BLaER1 treated with 17β-estradiol and CSF1 and Interleukin-3, amounts not matched to agents 10 nM and 100 nM (cell line): ENCODE results near the gene GALNS.

ENCODE experiments used
- H3K27ac ChIP-seq, 11 experiments: shearing (Covaris generic); formaldehyde crosslinking; 2 replicates each; pipeline ENCODE4 v1.8.1; 2022
- H3K27me3 ChIP-seq, 11 experiments: shearing (Covaris generic); formaldehyde crosslinking; 2 replicates each; pipeline ENCODE4 v1.8.1; 2022
- H3K36me3 ChIP-seq, 11 experiments: shearing (Covaris generic); formaldehyde crosslinking; 2 replicates each; pipeline ENCODE4 v1.8.1; 2022
- H3K4me1 ChIP-seq, 10 experiments: shearing (Covaris generic); formaldehyde crosslinking; 2 replicates each; pipeline ENCODE4 v1.8.1; 2022
- H3K4me2 ChIP-seq, 11 experiments: shearing (Covaris generic); formaldehyde crosslinking; 2 replicates each; pipeline ENCODE4 v1.8.1; 2022
- H3K4me3 ChIP-seq, 10 experiments: shearing (Covaris generic); formaldehyde crosslinking; 2 replicates each; pipeline ENCODE4 v1.8.1; 2022
- H3K9ac ChIP-seq, 11 experiments: shearing (Covaris generic); formaldehyde crosslinking; 2 replicates each; pipeline ENCODE4 v1.8.1; 2022
- H3K9me3 ChIP-seq, 11 experiments: shearing (Covaris generic); formaldehyde crosslinking; replicated peaks in 1 of 11; 2 replicates each; pipeline ENCODE4 v1.8.1; 2022
- H4K20me1 ChIP-seq, 11 experiments: shearing (Covaris generic); formaldehyde crosslinking; 2 replicates each; pipeline ENCODE4 v1.8.1; 2022
- Cebpa-rat ChIP-seq, 11 experiments: shearing (Covaris generic); IDR thresholded peaks; 2 replicates each; pipeline ENCODE4 v1.8.1; 2022

GALNS gene

GRCh38 chr16:88881007-88881615, 24.4 kb upstream of the GALNS start:
- Histone ChIP-seq H3K36me3 (peaks cover 9 to 96% (median 71%) of the 10 kb centered on the region in 11 experiments; a peak in 21 of 22 replicates), H3K9ac (peak overlapping the region in 3 of 11 experiments; percentile 33 to 46 (median 44); a peak in 4 of 22 replicates), H3K4me3 (no peak overlapping the region)

GRCh38 chr16:88880226-88881006, 23.7 kb upstream of the GALNS start:
- Histone ChIP-seq H3K9me3 (no peaks in the 10 kb centered on the region), H3K4me2 (peak overlapping the region in 8 of 11 experiments; percentile 10 to 45 (median 40); a peak in 13 of 22 replicates), H3K9ac (peak overlapping the region in 3 of 11 experiments; percentile 33 to 46 (median 44); a peak in 4 of 22 replicates), H4K20me1 (peaks cover 0 to 72% (median 13%) of the 10 kb centered on the region in 11 experiments; a peak in 12 of 22 replicates), H3K27ac (peak overlapping the region in 3 of 11 experiments; percentile 21 to 28 (median 28); a peak in 4 of 22 replicates), H3K27me3 (no peaks in the 10 kb centered on the region), H3K36me3 (peaks cover 9 to 96% (median 65%) of the 10 kb centered on the region in 11 experiments; a peak in 21 of 22 replicates), H3K4me1 (peaks cover 12 to 76% (median 59%) of the 10 kb centered on the region in 10 experiments), H3K4me3 (no peak overlapping the region)
- no peak for TF ChIP-seq Cebpa-rat (IDR thresholded peaks at IDR 0.05)

More at GRCh38 chr16:88881007-88881615, 24.4 kb upstream of the GALNS start:
- Histone ChIP-seq H3K4me1 (peaks cover 12 to 83% (median 66%) of the 10 kb centered on the region in 10 experiments), H3K27me3 (no peaks in the 10 kb centered on the region), H3K27ac (peak overlapping the region in 3 of 11 experiments; percentile 21 to 28 (median 28); a peak in 3 of 22 replicates), H3K9me3 (no peaks in the 10 kb centered on the region), H4K20me1 (peaks cover 0 to 79% (median 13%) of the 10 kb centered on the region in 11 experiments; a peak in 14 of 22 replicates), H3K4me2 (peak overlapping the region in 8 of 11 experiments; percentile 10 to 45 (median 40); a peak in 13 of 22 replicates)
- TF ChIP-seq Cebpa-rat (IDR thresholded peaks at IDR 0.05), result no peak

GRCh38 chr16:88879788-88880055, 23.0 kb upstream of the GALNS start:
- H3K36me3 ChIP-seq, result peaks cover 7 to 91% (median 59%) of the 10 kb centered on the region in 11 experiments; a peak in 21 of 22 replicates
- no peak overlapping the region for H3K4me3 ChIP-seq
- no peak for TF ChIP-seq Cebpa-rat (IDR thresholded peaks at IDR 0.05)
- 0 out of 22 replicates have a peak overlapping the region, but pooled peaks of 1 of the 11 experiments have one; percentile 28 for H3K27ac ChIP-seq
- H3K4me1 ChIP-seq, result peaks cover 12 to 69% (median 52%) of the 10 kb centered on the region in 10 experiments
- H3K9me3 ChIP-seq, result no peaks in the 10 kb centered on the region
- H3K9ac ChIP-seq, result no peak overlapping the region
- H3K27me3 ChIP-seq, result no peaks in the 10 kb centered on the region
- no peak overlapping the region for H3K4me2 ChIP-seq
- H4K20me1 ChIP-seq, result peaks cover 0 to 70% (median 12%) of the 10 kb centered on the region in 11 experiments; a peak in 11 of 22 replicates

- no peak overlapping the region for H3K4me3 ChIP-seq
- H3K4me2 ChIP-seq, result no peak overlapping the region
- H3K9me3 ChIP-seq, result no peaks in the 10 kb centered on the region
- no peak for TF ChIP-seq Cebpa-rat (IDR thresholded peaks at IDR 0.05)
- H3K27ac ChIP-seq, result no peak overlapping the region
- H4K20me1 ChIP-seq, result peaks cover 0 to 67% (median 12%) of the 10 kb centered on the region in 11 experiments; a peak in 10 of 22 replicates
- no peak overlapping the region for H3K9ac ChIP-seq
- H3K27me3 ChIP-seq, result no peaks in the 10 kb centered on the region
- peaks cover 4 to 89% (median 53%) of the 10 kb centered on the region in 11 experiments; a peak in 20 of 22 replicates for H3K36me3 ChIP-seq
- H3K4me1 ChIP-seq, result peaks cover 12 to 64% (median 47%) of the 10 kb centered on the region in 10 experiments
These were observed 22.4 kb upstream of the GALNS start for GRCh38 chr16:88878967-88879787.

- Histone ChIP-seq H4K20me1 (peaks cover 0 to 67% (median 15%) of the 10 kb centered on the region in 11 experiments; a peak in 8 of 22 replicates), H3K9ac (peak overlapping the region in 2 of 11 experiments; percentile 17 to 23; a peak in 1 of 22 replicates), H3K4me3 (no peak overlapping the region), H3K9me3 (no peaks in the 10 kb centered on the region), H3K4me1 (peaks cover 12 to 57% (median 42%) of the 10 kb centered on the region in 10 experiments), H3K36me3 (peaks cover 4 to 83% (median 49%) of the 10 kb centered on the region in 11 experiments; a peak in 20 of 22 replicates), H3K4me2 (peak overlapping the region in 5 of 11 experiments; percentile 12 to 29 (median 21); a peak in 5 of 22 replicates), H3K27ac (no peak overlapping the region; a peak in 1 of 22 replicates), H3K27me3 (no peaks in the 10 kb centered on the region)
- TF ChIP-seq Cebpa-rat (IDR thresholded peaks at IDR 0.05), result no peak
These were observed 21.6 kb upstream of the GALNS start for GRCh38 chr16:88878356-88878755.

GRCh38 chr16:88877564-88878289, 21.0 kb upstream of the GALNS start:
- no peak overlapping the region for H3K4me3 ChIP-seq
- no peak overlapping the region; a peak in 1 of 22 replicates for H3K27ac ChIP-seq
- H4K20me1 ChIP-seq, result peaks cover 0 to 66% (median 19%) of the 10 kb centered on the region in 11 experiments; a peak in 9 of 22 replicates
- no peaks in the 10 kb centered on the region for H3K9me3 ChIP-seq
- TF ChIP-seq Cebpa-rat (IDR thresholded peaks at IDR 0.05), result no peak
- H3K9ac ChIP-seq, result peak overlapping the region in 2 of 11 experiments; percentile 17 to 23; a peak in 1 of 22 replicates
- H3K4me2 ChIP-seq, result peak overlapping the region in 6 of 11 experiments; percentile 12 to 29 (median 20); a peak in 7 of 22 replicates
- peaks cover 4 to 77% (median 43%) of the 10 kb centered on the region in 11 experiments; a peak in 20 of 22 replicates for H3K36me3 ChIP-seq
- no peaks in the 10 kb centered on the region for H3K27me3 ChIP-seq
- peaks cover 9 to 55% (median 36%) of the 10 kb centered on the region in 10 experiments for H3K4me1 ChIP-seq

GRCh38 chr16:88876942-88877526, 20.3 kb upstream of the GALNS start:
- H3K9me3 ChIP-seq, result no peaks in the 10 kb centered on the region
- peaks cover 4 to 70% (median 36%) of the 10 kb centered on the region in 11 experiments; a peak in 20 of 22 replicates for H3K36me3 ChIP-seq
- no peak overlapping the region for H3K4me3 ChIP-seq

More at GRCh38 chr16:88876942-88877526, 20.3 kb upstream of the GALNS start:
- Histone ChIP-seq H3K27ac (no peak overlapping the region), H3K4me2 (no peak overlapping the region), H3K4me1 (peaks cover 2 to 49% (median 29%) of the 10 kb centered on the region in 10 experiments; a peak in 19 of 20 replicates), H4K20me1 (peaks cover 0 to 63% (median 19%) of the 10 kb centered on the region in 11 experiments; a peak in 9 of 22 replicates), H3K9ac (no peak overlapping the region), H3K27me3 (peaks cover 0 to under 1% (median 0%) of the 10 kb centered on the region in 11 experiments; a peak in 3 of 22 replicates)
- TF ChIP-seq Cebpa-rat (IDR thresholded peaks at IDR 0.05), result no peak
